DMS114 treated with DMSO at 0.1 percent for 48 hours (cell line): ENCODE measurements around the gene LSMEM2.
"Not testable (repeated sequence)": the region's sequence is repeated elsewhere in the genome, so short reads cannot be mapped to it uniquely, and the experiment has no call there.

Experiments used
- DNase-seq: peaks from one replicate; lab custom pipeline; 2025; ENCODE audit not compliant: unreplicated experiment; lab: John Stamatoyannopoulos, UW

The LSMEM2 gene

DNA sequence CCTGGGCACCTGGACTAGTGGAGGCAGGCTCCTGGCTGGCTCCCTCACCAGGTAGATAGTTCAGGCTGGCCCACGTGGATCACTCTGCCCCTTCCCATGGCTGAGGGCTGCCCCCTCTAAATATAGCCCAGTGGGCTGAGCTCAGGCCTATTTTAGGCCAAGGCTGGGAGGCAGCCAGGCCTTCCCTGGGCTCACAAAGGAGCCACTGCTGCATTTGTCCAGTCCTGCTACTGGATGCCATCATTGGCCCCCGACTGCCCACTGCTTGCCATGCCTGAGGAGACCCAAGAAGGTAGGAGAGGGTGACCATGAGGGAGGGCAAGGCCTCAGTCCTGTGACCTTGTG is at the start of gene LSMEM2:
TSS of gene LSMEM2 (plus strand) at position 208 of the 345 bp plus-strand sequence. CDS start at position 235, 27 bp downstream.
- no peak for DNase-seq

DNA sequence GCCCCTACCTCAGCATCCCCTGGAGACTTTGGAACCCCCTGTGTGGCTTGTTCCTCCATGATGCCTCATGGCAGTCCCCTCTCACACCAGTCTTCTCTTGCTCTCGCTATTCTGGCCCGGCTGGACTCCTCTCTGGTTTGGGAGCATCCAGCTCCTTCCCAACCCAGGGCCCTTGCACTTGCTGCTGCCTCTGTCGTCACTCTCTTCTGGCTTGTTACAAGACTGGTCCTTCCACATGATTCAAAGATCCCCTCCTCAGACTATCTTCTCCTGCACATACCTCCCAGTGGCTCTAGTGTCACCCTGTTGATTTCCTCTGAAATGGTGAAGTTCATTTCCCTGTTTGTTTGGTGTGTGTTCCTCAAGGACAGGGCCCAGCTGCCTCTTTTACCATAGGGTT is 49.4 kb upstream of the LSMEM2 start:
- no peak for DNase-seq

DNA sequence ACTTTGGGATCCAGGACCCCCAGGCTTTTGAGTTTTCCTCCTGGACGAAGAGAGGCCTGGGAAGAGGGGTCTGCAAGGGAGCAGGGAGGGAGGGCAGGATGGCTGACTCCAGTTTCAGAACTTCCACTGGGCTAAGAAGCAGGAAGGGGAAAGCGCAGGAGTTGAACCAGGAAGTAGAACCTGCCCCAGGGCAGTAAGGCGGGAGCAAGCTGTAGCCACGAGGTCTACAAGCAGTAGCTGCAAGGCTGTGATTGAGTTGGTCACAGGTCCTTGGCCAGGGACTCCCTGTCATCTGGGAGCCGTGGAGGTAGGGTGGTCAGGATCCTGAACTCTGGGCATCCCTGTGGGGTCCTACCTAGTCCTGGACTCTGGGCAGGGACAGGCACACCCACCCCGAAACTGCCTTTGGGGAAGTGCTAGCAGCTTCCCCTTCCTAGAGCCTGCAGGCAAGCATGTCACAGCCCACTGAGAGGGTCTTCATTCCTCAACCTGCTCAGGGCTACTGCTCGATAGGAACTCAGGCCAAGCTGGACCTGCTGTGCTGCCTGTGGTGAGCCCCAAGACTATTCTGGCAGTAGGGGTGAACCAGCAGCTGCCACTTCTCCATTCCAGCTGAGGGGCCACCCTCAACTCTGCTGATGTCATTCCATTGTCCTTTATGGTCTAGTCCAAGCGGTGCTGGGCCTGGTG is 48.6 kb upstream of the LSMEM2 start:
- no peak for DNase-seq

DNA sequence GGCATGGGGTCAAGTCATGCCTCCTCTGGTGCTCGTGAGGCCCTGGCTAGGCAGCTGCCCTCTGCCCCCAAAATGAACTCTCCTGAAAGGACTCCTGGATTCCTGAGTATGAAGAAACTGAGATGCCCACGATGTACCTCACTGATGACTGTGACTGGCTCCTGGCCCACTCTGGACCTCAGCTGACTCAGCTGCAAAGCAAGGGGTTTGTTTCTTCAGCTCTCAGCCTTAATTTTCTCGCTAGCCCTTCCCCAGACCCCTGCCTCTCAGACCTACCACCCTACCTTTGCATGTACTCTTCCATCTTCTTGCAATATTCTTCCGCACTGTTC is 48.1 kb upstream of the LSMEM2 start:
- no peak for DNase-seq

DNA sequence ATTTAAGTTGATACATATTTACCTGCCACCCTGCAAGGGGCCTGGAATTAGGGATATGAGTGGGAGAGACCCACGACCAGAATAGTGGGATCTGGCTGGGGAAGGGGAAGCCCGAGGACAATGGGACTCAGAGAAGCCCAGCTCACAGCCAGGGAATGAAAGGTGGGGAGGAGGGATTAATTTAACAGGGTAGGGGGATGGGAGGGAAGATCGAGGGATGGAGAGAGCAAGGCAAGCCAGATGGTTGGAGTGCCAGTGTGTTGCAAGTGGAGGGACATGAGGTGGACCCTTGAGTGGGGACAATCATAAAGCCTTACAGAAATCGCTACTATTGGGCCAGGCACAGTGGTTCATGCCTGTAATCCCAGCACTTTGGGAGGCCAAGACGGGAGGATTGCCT is 47.3 kb upstream of the LSMEM2 start:
- no peak for DNase-seq

DNA sequence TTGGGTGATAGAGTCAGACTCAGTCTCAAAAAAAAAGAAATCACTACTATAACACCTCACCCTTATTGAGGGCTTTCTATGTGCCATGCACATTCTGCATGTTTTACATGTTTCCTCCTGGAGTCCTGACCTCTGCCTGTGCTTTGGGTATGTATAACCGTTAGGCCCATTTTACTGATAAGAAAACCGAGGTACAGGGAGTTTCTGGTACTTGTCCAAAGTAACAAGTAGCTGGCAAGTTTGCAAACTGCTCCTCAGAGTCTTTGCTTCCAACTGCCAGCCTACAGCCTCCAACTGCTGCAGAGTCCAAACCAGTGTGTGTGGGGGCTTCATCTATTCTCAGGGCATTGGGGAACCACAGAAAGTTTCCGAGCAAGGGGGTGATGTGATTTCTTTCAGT is 46.6 kb upstream of the LSMEM2 start:
- no peak for DNase-seq

DNA sequence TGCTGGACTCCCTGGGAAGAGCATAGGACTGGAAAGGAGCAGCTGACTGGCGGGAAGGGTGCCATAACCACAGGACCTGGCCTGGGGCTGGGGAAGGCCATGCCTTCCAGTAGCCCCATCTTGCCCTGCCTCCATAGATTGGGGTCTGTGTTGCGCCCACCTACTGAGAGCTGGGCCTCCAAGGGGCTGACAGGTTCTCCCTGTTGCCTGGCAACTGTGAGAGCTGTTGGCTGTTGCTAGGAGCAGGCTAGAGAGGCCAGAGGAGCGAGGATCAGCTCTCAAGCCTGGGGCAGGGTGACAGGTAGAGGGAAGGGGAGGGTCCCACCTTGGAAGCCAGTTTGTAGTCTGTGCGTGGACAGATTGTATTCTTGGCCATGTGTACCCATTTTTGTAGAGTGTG is 45.7 kb upstream of the LSMEM2 start:
- no peak for DNase-seq

DNA sequence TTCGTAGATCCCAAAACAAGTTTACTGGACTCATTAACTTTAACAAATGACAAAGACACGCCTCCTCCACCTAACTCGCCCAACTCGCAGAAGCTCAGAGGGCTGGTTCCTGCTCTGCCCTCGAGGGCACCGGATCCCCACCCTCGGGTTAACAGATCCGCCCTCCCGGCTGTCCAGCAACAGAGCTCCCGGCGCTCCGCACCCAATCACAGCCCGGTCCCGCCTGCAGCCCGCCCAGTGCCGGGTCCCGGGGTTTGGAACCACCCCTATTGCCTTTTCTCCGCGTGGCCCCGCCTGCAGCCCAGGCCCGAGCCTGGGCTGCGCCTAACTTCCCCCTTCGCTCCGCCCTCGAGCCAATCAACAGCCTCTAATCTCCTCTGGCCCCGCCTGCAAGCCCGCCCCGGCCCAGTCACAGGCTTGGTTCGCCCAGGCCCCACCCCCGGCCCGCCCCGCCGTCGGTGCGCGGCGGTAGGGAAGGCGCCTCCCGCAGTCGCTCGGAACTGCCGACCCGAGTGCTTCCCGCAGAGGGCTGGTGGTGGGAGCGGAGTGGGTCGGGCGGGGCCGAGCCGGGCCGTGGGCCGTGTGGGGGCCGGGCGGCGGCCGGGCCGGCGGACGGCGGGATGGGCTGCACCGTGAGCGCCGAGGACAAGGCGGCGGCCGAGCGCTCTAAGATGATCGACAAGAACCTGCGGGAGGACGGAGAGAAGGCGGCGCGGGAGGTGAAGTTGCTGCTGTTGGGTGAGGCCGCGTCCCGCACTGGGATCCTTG is 43.0 kb upstream of the LSMEM2 start, which contains the start of gene GNAI2:
TSS of gene GNAI2 (plus strand) at position 489 of the 768 bp plus-strand sequence. CDS start at position 621, 132 bp downstream.
- DNase-seq = peak; percentile 94

DNA sequence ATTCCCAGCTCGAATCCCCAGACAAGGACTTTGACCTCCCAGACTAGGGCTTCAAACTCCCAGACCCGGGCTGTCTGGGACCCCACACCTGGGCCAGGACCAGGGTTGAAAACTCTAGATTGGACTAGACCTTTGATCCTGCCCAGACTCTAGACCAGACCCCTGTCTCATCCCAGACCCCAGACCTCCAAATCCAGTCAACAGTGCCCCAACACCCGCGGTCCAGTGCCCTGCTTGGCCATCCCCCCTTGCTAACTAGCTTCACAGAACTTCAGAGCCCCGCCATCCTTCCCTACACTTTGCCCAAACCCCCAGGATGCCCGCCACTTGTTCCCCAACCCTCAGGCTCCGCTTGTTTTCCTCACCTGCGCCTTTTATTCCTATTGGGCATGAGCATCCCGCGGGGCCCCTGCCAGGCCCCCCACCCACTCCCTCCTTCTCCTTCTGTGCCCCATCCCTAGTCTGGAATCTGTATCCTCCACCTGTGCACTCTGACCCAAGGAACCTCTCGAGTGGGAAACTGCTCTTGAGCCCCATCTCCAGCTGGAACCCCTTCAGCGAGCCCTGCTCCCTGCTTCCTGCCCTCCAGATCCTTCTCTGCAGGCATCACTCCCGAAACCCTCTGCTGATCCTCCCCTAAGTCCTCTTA is 42.3 kb upstream of the LSMEM2 start:
- no peak for DNase-seq

DNA sequence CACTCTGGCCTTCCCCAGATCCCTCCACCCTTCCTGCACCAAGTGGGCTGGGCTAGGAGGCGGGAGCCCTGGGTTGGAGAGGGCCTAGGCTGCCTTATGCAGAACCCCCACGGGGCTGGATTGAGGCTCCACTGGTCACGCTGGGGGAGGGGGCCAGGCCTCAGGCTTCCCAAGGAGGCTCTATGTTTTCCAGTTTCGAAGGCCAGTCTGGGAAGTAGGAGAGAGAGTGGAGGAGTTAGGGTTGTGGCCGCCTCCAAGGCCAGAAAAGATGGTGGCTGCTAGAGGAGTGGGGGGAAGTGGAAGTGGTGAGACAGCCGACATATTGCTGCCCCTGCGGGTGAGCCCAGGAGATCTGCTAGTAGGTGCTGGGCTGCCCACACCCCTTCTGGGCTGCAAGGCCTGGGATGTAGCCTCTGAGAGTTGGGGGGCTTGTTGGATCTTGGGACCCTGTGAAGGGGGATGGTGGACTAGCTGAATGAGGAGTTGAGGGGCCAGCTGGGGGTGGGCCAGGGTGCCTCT is 41.7 kb upstream of the LSMEM2 start:
- DNase-seq = no peak

DNA sequence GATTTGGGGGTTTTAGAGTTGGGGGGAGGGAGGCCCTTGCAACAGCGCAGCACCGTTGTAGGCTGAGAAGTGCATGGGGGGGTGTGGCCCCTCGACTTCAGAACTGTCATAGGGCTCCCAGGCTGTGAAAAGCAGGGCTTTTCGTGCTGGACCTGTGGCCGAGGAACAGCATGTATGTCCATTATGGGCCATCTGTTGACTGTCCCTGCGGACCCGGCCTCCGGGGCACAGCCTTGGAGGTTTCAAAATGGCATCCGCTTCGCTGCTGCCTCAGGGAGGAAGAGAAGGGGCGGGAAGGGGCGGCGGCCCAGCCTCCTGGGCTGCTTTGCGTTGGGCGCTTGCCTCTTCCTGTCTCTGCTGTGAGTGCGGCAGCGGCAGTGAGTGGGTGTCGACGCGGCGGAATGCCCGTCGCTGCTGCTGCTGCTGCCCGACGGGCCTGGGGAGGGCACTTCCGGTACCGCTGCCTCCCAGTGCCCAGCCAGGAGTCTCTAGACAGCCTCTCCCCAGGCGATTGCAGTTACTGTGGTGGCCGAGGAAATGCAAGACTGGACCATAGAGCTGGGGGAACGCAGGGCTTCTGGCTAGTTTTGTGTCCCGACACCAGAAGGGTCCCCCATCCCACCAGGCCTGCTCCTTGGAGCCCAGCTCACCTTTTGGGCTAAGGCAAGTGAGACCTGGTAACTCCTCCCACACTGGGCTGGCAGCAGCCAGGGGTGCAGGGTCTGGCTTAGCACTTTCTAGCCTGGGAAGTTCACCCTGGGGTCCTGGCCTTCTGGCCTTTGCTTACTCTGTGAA is 40.9 kb upstream of the LSMEM2 start:
- DNase-seq = no peak

DNA sequence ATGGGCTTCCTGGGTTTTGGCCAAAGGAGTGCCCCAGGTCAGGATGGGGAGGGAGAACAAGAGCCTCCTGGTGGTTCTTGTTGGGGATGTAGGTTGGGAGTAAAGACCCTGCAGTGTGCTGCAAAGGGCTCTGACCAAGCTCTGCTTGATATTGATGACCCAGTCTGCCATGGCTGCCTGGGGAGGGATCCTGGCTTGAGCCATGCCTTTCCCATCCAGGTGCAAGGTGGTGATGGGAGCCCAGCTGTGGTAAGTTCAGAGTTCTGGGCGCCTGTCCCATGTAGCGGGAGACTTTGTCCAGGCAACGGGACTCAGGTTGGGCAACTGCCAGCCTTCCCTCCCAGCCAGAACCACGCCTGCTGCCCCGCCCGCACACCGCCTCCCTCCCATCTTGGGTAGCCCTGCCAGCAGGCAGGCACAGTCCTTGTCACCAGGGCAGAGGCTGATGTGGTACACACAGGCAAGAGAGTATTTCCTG is 40.3 kb upstream of the LSMEM2 start:
- DNase-seq = no peak

DNA sequence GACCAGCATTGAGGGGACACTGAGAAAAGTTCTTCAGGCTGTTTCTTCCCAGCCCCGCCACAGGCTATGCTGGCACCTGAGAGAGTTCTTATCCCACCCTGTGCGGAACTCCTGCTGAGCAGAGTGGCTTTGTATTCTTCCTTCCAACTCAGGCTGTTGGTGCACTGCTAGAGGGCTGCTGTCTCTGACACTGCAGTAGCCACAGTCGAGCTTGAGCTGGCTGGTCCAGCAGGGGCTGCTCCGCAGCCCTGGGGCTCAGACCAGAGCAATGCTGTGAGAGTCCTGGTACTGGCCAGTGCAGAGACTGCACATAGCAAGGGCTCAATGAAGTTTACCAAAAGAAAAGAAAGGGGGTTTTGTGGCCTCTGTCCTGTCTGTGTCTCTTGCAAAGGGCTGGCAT is 39.2 kb upstream of the LSMEM2 start:
- DNase-seq = no peak

DNA sequence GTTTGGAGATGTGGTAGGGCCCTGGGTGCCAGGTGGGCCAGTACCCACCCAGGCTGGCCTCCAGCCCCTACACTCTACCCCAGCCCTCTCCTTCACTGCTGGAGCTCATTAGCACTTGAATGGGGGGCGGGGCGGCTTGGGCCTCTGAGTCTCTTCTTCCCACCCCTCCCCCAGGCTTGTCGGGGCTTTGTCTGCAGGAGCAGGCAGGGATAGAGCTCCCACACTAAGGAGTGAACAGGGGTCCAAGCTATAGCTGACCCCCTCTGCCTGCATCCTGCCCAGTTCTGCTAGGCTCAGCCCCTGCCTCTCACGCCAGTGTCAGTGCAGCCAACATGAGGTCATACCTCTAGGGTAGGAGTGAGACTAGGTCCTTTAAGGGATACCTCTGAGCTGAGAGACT is 37.7 kb upstream of the LSMEM2 start:
- no peak for DNase-seq

DNA sequence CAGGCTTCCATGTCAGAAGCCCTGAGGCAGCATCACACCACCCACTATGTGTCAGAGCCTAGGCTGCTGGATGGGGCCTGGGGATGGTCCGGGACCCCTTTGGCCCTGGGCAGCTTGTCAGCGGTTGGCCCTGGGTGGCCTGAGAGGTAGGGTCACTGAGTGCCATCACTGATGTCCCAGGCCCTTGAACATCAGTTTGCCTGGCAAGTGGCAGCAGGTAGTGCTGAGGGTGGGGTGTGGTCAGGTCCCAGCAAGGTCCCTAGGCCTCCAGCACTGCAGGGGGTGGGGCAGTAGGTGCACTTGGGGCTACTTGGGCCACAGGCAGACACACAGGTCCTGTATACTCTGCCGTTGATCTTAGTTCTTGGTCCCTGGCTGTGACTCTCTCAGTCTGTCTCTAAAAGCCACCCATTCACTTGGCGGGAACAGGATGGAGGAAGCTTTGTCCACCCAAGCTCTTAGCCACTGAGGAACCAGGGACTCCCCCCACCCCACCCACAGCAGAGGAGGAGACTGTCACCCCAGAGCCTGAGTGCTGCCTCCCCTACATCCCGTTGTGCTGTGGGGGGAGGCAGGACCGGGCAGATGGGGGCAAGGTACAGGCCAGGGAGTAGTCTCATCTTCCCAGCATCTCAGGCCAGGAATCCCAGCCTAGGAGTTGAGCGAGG is 37.0 kb upstream of the LSMEM2 start:
- no peak for DNase-seq

DNA sequence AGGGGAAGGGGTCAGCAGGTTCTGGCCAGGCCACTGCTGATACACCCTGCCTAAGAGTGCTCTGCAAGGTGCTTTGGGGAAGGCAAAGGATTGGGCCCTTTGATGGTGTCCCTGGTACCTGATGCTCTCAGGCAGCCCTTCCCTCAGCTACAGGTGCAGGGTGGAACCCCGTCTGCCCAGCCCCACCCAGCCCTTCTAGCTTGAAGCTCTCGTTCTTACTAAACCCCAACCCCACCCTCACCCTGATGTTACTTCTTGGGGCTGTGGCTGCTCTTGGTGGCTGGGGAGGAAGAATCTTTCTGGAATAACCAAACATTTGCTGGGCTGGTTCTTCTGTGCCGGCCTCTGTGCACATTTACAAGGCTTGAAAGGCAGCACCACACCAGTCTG is 36.5 kb upstream of the LSMEM2 start:
- DNase-seq = no peak

DNA sequence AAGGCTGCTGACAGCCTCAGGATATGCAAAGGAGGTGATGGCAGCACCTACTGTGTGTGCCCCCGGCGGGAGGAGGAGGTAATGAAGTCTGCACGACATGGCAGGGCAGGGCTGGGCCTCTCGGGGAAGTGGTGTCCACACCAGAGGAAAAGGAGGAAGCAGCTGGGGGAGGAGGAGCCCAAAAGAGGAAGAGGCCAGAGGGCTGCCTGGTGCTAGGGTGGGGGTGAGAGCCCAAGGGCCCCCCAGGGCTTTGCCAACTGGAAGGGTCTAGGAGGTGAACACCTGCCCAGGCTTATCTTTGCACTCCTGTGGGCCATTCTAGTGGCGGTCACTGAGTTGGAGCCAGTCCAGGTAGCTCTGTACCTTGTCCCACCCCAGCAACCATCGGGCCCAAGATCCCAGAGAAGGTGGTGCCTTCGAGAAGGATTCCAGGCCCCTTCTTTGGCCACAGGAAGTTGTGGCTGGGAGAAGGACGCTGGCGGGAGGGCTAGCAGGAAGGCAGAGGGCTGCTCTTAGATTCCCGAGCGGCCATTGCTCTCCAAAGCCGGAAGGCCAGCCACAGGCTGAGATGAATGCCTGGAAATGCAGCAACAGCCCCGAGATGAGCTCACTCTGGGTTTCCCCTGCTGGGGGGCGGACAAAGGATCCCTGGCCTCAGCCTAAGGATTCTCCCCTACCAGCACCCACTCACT is 35.9 kb upstream of the LSMEM2 start:
- no peak for DNase-seq

DNA sequence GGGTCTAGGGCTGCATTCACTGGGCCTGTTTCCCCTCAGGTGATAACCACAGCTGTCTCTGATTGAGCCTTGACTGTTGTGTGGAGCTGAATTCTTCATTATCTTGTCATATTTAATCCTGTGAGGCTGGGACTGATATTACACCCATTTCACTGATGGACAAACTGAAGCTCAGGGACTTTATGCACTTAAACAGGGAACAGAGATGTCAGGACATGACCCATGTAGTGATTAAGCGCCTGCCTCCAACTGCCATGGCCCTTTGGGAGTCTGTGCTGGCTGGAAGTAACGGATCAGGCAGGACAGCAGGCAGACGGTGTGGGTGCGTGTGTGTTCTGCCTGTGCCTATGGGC is 35.4 kb upstream of the LSMEM2 start:
- no peak for DNase-seq

DNA sequence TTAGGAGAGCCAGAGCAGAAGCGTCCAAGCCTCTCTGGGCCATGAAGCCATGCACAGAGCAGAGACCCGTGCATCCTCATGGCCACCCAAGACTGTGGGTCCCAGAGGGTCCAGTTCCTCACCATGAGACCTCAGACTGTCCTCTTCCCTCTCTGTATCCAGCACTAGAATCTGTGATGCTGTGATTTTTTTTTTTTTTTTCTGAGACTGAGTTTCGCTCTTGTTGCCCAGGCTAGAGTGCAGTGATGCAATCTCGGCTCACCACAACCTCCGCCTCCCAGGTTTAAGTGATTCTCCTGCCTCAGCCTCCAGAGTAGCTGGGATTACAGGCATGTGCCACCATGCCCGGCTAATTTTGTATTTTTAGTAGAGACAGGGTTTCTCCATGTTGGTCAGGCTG is 34.1 kb upstream of the LSMEM2 start:
- DNase-seq = not testable (repeated sequence)

DNA sequence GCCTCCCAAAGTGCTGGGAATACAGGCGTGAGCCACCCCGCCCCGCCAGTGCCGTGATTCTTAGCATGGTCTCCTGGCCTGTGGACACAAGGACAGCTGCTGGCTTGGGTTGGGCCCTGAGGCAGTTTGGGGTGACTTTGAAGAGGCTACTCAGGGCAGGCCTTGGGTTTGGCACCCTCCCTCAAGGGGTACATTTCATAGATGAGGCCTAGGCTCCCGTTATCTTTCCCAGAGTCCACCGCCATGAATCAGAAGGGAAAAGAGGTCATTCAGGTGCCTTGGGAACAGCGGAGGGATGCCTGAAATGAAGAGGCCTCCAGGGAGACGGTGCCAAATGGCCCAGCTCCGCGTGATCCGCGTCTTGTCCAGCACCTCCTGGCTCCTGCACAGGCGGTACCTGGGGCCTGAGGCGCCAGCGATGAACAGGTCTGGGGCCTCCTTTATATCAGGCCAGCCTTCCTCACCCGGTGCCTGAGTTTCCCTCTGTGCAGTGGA is 33.6 kb upstream of the LSMEM2 start:
- no peak for DNase-seq
